Activated CD4-positive, alpha-beta T cell treated with anti-CD3 and anti-CD28 coated beads, Interleukin-2, amount 50 U/mL, for 1 hour (primary cell): ENCODE data around the gene TEAD4.
"Not testable (repeated sequence)": the region's sequence is repeated elsewhere in the genome, so short reads cannot be mapped to it uniquely, and the experiment has no call there.

Experiments used
- DNase-seq: peaks from one replicate; pipeline ENCODE4 v3.0.0-alpha.2; 2020

TEAD4 gene

DNA sequence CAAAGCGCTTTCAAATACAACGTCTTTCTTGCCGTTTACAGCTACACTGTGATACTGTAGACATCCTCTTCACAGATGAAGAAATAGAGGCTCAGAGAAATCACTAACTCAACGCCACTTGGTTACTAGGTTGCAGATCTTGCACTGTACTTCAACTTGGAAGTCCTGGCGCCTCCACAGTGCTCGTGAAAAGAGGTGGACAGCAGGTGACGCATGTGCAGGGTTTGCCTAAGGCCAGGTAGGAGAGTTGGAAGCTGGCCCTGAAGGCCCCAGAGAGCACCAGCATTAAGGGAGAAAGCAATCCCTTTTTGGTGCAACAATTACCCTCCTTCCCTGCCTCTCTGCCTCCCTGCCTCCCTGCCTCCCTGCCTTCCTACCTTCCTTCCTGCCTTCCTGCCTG lies 95.2 kb downstream of the TEAD4 start:
- no peak for DNase-seq

DNA sequence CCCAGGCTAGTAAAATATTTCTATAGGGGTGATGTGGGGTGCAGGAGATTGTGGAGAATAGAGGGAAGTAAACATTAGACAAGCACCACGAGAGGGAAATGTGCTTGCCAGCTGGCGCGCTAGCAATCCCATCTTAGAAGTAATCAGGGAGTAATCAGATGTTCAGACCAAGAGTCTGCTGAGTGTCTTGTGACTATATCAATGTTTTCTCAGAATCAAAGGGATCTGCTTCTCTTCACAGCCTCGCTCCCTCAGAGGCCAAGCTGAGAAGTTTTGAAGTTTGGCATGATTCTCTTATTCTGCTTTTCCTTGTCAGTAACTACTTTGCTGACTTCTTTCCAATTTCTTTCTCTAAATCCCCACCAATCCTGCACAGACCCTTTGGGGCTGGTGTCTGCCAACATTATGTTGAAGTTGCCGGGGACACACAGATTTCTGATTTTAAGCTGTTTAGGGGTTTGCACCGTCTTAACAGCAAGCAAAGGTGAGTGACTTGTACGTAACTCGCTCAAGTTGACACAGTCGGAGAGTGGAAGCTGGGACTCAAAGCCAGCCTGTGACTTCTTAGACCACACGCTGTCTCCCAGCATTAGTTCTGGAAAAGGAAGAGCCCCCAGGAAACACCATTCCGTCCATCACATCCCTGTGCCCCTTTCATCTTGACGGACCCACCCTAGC lies 96.0 kb downstream of the TEAD4 start:
- no peak for DNase-seq

DNA sequence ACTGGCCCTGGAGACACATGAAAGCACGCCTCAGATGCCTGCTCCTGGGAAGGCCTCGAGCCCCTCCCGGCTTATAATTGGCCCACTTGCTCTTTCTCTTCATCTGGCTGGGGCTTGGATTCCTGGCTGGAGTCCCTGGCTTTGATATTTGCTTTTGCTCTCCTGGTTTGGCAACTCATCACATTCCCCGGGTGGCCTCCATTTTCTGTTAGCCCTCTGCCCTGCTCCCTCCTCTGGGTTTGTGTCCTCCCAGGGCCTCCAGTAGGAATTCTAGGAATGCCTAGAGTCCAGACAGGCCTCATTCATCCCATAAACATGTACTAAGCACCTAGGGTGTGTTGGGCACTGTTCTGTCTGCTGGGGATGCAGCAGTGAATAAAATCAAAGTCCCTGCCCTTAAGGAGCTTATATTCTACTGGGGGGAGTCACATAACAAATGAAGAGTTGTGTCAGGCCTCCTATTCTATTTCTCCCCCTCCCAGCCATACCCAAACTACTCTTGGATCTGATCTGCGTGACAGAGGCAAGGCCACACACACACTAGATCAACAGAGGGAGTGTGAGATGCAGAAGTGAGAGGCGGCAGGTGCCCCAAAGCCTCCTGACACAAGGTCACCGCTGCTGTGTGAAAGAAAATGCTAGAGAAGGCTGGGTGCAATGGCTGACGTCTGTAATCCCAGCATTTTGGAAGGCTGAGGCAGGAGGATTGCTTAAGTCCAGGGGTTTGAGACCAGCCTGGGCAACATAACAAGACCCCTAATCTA lies 96.7 kb downstream of the TEAD4 start:
- DNase-seq: no peak

DNA sequence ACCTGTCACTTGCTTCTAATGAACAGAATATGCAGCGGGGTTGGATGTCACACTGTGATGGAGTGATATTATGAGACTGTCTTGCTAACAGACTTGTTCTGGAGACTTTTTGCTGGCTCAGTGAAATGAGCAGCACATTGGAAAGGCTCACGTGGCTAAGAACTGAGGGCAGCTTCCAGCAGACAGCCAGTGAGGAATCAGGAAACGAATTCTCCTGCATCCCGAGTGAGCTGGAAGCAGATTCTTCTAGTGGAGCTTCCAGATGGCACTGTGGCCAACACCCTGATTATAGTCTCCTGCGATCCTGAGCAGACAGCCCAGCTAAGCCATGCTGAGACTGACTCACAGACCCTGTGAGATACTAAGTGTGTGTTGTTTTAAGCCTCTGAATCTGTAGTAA lies 101.9 kb downstream of the TEAD4 start:
- DNase-seq: no peak

DNA sequence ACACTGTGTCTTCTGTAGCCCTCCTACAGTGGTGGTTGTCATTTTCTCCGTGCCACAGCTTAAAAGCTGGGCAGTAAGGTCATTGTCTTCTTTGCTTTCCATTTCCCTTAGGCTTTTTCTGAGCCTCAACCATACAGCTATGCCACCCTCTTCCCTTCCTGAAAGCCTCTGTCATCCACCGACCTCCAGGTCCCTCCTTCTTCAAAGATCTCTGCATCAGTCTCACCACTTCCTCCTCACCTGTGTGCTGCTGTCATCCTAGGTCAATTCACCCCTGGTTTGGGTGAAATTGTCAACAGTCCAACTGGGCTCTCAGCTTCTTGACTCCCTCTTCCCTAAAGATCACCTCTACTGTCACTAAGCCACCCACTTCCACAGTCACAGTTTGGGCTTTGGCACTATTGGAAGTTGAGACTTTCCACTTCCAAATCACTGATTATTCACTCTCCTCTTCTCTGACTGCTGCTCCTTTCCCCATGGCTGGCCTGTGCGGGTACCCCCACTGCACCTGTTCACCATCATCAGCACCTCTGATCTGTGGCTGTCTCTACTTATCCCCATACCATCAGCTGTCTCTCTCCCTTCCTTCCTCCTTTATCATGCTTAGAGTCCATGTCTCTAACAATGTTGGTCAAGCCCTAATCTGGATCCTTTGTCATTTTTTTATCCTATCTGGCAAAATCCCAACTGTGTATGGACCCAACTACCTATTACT lies 102.5 kb downstream of the TEAD4 start:
- no peak for DNase-seq

DNA sequence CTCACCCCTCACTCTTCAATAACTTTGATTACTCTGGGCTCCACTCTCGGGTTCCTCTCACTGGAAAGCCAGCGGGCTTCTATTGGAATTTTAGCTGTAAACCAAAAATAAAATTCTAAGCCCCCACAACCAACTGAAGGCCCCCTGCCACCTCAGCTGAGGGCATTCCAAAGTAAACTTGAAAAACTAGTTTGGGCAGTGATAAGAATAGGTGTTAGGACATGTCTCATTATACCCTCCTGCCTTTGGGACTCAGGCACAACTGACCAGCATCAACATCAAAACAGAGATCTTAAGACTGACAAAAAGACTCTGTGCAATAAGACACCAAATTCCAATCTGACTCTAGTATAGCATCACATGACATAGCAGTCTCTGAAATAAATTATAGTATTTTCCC lies 106.1 kb downstream of the TEAD4 start:
- no peak for DNase-seq

DNA sequence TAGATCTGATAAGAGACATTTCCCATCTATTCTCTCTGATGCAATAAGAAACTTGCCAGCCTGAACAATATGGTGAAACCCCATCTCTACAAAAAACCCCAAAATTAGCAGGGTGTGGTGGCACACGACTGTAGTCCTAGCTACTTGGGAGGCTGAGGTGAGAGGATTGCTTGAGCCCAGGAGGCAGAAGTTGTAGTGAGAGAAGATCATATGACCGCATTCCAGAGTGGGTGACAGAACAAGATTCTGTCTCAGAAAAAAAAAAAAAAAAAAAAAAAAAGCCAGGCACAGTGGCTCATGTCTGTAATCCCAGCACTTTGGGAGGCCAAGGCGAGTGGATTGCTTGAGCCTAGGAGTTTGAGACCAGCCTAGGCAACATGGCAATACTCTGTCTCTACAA lies 106.6 kb downstream of the TEAD4 start:
- not testable (repeated sequence) for DNase-seq

DNA sequence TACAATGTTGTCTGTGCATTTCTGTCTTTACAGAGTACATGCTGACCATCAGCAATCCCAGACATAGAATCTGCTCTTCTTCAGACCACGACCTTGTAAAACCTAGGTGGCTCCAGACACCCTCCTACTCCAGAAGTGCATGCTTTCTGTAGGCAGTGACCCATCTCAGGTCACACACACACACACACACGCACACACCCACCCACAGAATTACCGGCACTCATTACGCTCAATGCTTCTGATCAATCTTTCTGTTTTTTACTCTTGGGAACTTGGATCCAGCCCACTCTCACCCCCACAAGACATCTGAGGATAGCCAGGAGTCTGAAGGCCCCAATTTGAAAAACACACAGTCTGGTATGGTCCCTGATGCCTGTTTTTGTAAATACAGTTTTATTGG lies 110.5 kb downstream of the TEAD4 start:
- no peak for DNase-seq

DNA sequence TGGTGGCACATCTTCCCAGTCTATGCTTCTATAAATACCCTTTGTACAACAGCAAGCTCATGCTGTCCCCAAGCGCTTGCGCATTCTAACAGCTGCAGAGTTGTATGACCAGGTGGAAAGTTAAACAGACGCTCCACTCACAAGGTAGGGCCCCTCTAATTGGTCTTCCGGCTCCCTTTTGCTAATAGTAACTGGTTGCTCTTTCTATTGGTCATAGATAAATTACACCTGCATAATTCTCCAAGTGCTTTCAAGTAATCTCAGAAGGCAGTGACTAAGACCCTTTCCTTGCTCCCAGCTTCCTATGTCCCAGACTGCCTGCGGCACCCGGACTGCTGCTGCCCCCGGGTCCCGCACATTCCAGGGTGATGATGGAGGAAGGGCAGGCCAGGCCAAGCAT lies 111.9 kb downstream of the TEAD4 start:
- DNase-seq: no peak

DNA sequence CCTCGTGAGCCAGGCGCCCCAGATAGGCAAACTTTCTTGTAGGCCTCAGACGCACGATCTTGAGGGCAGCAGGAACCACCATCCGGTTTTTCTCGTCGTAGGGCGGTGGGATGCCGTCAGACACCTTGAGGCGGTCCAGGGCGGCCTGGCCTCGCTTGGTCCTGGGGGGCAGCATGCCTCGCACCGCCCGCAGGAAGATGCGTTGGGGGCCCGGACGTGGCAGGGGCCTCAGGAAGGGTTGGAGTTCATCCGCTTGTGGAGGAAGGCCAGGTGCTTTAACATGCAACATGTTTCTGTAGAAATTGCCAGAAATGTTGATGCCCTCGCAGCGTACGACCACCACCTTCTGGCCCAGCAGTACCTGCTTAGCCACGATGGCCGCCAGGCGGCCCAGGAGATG lies 112.5 kb downstream of the TEAD4 start:
- no peak for DNase-seq

DNA sequence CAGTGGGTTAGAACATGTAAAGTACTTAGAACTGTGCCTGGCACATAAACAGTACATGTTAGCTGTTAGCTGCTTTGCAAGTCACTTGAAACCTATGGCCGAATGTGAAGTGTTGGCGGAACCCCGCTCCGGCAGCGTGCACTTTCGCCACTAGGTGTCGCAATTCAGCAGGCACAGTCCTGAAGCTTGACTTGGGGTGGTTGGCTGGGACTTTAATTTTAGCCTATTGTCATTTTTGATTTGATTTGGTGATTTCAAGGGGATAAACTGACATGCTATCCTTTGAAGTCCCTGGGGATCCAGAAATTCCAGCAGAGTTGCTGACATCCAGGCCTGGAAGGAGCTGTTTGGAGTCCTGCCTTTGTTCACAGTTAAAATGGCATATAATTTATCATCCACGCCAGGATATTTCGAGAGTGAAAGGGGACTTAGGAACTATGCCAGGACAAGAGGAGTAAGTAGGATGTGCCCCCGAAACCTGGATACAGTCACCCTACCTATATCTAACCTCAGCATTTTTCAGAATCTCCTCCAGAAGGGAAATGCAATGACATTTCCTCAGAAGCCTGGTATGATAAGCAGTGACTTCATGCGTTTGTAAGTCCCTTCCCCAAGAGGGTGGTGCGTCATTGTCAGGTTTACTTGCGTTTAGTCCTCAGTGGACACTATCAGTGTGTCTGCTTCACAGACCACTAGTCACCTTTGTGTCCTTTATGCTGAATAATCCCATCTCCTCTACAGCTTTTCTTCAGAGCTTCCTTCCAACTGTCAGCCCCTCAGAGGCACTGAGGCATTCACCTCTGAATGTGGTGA lies 114.4 kb downstream of the TEAD4 start:
- DNase-seq: peak; percentile 85

DNA sequence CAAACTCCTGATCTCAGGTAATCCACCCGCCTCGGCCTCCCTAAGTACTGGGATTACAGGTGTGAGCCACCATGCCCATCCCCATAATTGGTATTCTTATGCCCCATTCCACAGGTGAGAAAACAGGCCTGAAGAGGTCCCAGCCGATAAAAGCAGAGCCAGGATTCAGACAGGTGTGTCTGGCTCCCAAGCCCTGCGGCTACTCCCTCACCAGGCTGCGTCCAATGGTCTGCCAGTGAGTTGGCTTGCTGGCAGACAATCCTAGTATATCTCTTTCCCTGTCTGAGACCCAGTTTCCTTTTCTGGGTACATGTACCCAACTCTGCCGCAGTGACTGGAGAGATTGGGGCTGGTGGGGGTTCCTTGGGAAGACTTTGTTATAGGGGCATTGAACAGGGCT lies 116.1 kb downstream of the TEAD4 start:
- DNase-seq: no peak

DNA sequence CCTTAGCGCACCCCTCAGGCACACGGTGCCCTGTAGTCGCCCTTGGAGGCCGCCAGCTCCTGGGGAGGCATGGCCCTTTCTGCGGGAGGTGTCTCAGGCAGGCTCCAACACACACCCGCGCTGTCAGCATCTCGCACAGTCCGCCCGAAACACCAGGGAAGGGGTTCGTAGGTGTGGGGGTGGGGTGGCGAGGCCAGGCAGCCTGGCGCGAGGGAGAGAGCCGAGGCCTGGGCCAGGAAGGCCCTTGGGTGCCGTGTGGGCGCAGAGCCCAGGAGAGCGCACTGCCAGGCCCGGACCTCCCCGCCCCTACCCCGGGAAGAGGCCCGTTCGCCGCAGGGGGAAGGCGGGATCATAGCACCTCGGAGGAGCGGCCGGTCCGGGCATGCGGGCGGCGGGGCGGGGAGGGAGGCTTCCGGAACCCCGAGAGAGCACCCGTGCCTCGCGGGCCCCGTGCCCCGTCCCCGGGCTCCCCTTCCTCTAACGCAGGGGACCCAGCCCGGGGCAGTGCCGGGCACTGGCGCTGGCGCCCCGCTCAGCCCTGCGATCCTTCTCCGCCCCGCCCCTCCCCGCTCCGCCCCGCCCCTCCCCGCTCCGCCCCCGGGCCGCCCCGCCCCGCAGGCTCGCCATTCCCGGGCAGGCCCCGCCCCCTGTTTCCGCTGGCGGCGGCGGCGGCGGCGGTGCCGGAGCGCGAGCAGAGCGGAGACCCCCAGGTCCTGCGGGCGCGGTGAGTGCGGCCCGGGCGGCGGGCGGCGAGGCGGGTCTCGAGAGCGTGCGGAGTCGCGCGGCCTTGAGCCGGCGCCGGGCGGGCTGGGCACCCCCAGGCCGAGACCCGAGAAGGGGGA lies 117.8 kb downstream of the TEAD4 start, which contains the start of gene TSPAN9:
Gene TSPAN9 (plus strand): TSS at position 650 of the 842 bp plus-strand sequence. CDS start 123,815 bp downstream, outside the sequence.
- peak; percentile 68 for DNase-seq

DNA sequence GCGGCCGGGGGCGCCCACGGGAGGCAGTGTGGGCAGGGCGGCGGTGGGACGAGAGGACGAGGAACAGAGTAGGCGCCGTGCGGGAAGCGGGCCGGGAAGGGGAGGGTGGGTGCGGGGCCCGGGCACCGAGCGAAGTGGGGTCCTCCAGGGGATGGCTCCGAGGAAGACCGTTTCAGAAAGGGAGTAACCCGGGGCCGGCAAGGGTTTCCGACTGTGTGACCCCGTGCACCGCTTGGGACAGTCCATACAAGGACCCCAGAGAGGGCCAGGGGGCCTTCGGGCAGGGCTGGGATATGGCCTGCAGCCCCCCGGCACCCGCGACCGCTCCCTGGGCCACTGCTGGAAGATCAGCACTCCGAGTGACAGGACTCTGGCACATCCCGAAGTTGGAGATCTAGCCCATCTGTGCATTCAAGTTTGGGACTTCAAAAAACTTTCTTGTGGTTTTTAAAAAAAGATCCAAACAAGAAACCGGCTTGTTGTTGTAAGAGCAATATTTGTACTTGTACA lies 118.4 kb downstream of the TEAD4 start:
- DNase-seq: no peak

DNA sequence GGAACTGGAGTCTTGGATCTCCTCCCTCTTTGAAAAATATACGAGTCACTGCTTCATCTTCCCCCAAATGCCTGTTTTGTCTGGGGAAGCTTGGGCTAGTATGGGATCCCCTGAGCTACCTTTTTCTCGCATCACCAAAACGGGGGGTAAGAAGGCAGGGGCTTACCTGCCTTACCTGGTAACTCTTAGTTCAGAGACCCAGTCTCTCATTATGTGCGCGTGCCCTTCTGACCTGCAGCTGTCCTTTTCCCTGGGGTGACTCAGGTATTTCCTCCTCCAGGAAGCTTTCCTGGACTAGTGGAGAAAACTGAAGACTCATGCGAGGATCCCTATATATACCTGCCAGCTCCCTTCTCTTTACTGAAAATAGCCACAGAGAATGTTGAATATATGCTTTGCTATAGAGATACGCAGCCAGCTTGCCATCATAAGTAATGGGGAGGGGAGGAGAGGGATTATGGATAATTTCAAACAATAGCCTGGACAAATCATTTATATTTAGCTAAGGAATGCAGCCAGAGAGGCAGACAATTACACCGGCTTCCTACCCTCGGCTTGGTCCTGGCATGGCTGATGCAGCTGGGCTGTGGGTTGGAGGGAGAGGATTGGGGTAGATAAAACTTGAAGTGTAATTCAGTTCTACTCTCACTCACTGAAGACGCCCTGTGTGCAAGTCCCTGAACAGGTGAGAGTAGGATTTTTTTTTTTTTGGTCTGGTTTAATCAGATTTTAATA lies 119.1 kb downstream of the TEAD4 start:
- no peak for DNase-seq

DNA sequence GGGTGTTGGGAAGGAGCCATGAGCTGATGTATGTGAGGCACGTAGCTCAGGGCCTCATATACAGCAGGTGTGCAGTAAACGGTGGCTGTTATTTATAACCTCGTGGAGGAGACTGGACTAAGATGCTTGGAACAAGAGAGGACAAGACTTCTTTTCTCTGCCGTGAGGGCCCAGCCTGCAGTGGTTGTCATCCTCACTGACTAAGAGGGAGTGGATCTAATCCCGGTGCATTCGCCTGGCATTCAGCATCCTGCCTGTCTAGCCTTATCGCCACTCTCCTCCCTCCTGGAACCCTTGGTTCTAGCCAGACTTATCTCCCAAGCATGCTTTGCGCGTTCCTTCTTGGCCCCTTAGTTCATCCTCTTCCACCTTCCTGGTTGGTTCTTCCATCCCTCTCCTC lies 121.9 kb downstream of the TEAD4 start:
- no peak for DNase-seq

DNA sequence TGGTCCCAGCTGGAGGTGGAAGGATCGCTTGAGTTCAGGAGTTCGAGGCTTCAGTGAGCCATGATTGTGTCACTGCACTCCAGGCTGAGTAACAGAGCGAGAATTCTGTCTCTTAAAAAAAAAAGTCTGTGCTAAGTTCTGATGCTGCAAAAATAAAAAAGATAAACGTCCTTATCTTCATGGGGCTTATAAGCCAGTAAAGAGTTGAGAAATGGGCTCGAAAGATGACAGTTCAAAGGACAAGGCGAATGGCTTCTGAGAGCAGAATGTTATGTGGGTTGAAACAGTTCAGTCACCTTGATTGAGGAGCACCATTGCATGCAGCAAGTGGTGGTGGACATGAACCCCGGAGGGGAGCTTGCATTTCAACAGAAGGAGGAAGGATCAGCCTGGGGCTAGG lies 122.7 kb downstream of the TEAD4 start:
- DNase-seq: no peak

DNA sequence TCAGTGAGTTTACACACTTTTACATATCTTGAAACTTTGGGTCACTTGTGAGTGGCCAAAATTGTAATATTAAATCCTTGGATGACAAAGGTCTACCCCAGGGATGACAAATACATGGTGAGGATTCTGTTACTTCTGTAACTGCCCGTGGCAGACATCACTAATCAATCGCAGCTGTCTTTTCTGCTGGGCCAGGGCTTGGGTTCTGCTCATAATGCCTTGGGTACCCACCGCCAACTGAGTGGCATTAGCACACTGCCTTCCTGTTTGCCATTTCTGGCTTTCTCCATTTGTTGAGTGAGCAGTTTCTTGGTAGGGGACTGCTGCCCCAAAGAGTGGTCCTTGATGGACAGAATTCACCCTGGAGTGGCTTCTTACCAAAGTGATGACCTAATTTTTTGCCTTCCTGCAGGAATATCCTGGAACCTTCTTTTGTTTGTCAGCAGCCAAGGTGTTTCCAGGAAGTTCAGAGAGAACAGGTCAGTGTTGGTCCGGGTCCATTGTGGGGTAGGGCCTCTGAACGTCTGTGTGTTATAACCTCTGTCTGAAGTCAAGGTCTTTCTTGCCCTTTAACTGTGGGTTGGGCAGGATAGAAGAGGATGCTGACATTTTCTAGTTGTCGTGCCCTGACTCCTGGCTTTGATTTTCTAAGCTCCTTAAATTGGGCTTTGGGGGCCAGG lies 124.2 kb downstream of the TEAD4 start:
- DNase-seq: no peak

DNA sequence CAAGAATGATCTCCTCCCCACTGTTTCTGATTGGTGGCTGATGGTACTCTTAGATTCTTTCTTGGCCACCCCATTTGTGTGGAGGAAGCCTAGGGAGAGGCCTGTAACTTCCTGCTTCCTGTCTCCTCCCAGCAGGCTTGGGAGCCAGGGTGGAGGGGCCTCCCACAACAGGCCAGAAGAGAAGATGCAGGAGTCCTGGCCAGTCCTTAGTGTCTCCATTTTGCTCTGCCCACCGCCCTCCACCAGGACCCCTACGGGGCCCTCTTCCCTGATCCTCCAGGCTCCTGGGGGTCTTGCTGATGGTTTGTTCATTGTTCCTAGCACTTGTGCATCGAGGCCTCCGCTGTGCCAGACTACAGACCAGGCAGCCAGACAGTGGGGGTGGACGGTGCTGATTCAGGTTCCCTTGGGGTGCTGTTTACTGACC lies 124.7 kb downstream of the TEAD4 start:
- DNase-seq: no peak

DNA sequence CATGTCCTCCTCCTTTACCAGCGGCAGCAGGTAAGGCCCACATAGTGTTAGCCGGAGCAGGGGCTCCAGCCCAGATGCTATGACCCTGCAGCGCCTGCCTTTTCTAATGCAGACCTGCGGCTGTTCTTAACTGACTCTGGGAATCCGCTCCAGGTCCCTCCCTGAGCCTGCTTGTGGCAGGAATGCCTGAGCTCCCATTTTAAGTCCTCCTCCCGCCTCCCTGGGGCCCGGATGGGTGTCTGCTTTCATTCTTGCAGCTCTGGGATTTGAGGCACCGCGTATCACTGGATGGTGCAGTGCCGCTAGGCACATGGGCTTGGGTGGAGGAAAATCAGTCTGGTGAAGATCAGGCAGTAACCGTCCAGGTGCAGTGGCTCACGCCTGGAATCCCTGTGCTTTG lies 125.5 kb downstream of the TEAD4 start:
- DNase-seq: no peak
